DOHH2 (cell line): Measurements from ENCODE around the gene NUP62.
A peak's percentile ranks its signal among the peaks of the same experiment; 100 is the strongest.

Experiments
- H3F3A ChIP-seq: fragments of 200-600 bp; sonication (generic), shearing (Covaris generic); 2 replicates; pipeline ENCODE4 v1.6.0; 2016; ENCODE audit warnings: antibody characterized with exemption, mild to moderate bottlenecking; ENCODE audit not compliant: control insufficient read depth, insufficient read depth
- H3K27ac ChIP-seq: fragments of 200-600 bp; sonication (generic); 2 replicates; pipeline ENCODE4 v1.5.1; 2014; ENCODE audit warnings: low read depth, mild to moderate bottlenecking, low read length, moderate library complexity
- H3K27me3 ChIP-seq: fragments of 200-600 bp; sonication (generic); 2 replicates; pipeline ENCODE4 v1.6.1; 2014; ENCODE audit warnings: mild to moderate bottlenecking, low read length, mixed read lengths; ENCODE audit not compliant: control insufficient read depth
- H3K36me3 ChIP-seq: fragments of 200-600 bp; sonication (generic); 2 replicates; pipeline ENCODE4 v1.6.1; 2014; ENCODE audit warnings: mild to moderate bottlenecking, low read length, moderate library complexity, mixed read lengths; ENCODE audit not compliant: control insufficient read depth
- H3K4me1 ChIP-seq: fragments of 200-600 bp; sonication (generic); 2 replicates; pipeline ENCODE4 v1.6.1; 2014; ENCODE audit warnings: mild to moderate bottlenecking, low read length, mixed read lengths; ENCODE audit not compliant: control insufficient read depth
- H3K4me2 ChIP-seq: fragments of 200-600 bp; sonication (generic); 2 replicates; pipeline ENCODE4 v1.6.0; 2014; ENCODE audit warnings: mild to moderate bottlenecking, low read length, moderate library complexity
- H3K4me3 ChIP-seq: fragments of 200-600 bp; sonication (generic); 2 replicates; pipeline ENCODE4 v1.5.1; 2014; ENCODE audit warnings: mild to moderate bottlenecking, low read length, mixed read lengths
- H3K79me2 ChIP-seq: fragments of 200-600 bp; sonication (generic); 2 replicates; pipeline ENCODE4 v1.6.1; 2014; ENCODE audit warnings: mild to moderate bottlenecking, low read length, mixed read lengths; ENCODE audit not compliant: control insufficient read depth
- H3K9me2 ChIP-seq: fragments of 200-600 bp; sonication (generic); replicated peaks from 2 replicates; pipeline ENCODE4 v1.6.1; 2014; ENCODE audit warnings: mild to moderate bottlenecking, low read length, mixed read lengths; ENCODE audit not compliant: control insufficient read depth
- H3K9me3 ChIP-seq: fragments of 200-600 bp; sonication (generic); 2 replicates; pipeline ENCODE4 v1.6.1; 2014; ENCODE audit warnings: antibody characterized with exemption, low read length, mixed read lengths; ENCODE audit not compliant: control insufficient read depth, insufficient read depth
- H4K20me1 ChIP-seq: fragments of 200-600 bp; sonication (generic); 2 replicates; pipeline ENCODE4 v1.6.0; 2014; ENCODE audit warnings: low read depth, mild to moderate bottlenecking, antibody characterized with exemption, low read length, moderate library complexity; ENCODE audit not compliant: control insufficient read depth, insufficient read depth
- CTCF ChIP-seq: fragments of 200-600 bp; sonication (generic); IDR thresholded peaks from one replicate; pipeline ENCODE4 v1.5.1; 2014; ENCODE audit warnings: antibody characterized with exemption, mild to moderate bottlenecking, low read depth, low read length; ENCODE audit not compliant: poor library complexity, severe bottlenecking
- EZH2phosphoT487 ChIP-seq: fragments of 200-600 bp; sonication (generic); IDR thresholded peaks from 2 replicates; pipeline ENCODE4 v1.6.1; 2017; ENCODE audit warnings: borderline replicate concordance, mild to moderate bottlenecking, antibody characterized with exemption, low read length, moderate library complexity, mixed read lengths

NUP62 gene

GRCh38 chr19:49887665-49888509 lies 41.4 kb downstream of the NUP62 start:
- no peaks in the 10 kb centered on the region for H4K20me1 ChIP-seq
- peaks cover 7% of the 10 kb centered on the region for H3K36me3 ChIP-seq
- no peak for TF ChIP-seq CTCF
- TF ChIP-seq EZH2phosphoT487, result no peak

GRCh38 chr19:49887037-49887664 lies 42.2 kb downstream of the NUP62 start:
- peaks cover 5% of the 10 kb centered on the region; the same call in 1 of the 2 replicates for H3F3A ChIP-seq
- no peak overlapping the region for H3K4me2 ChIP-seq
- H3K4me1 ChIP-seq, result peaks cover 34% of the 10 kb centered on the region

More at GRCh38 chr19:49887665-49888509, 41.4 kb downstream of the NUP62 start:
- H3K79me2 ChIP-seq, result no peaks in the 10 kb centered on the region
- no peak overlapping the region for H3K4me3 ChIP-seq
- peaks cover 34% of the 10 kb centered on the region for H3K4me1 ChIP-seq
- peaks cover 5% of the 10 kb centered on the region; the same call in 1 of the 2 replicates for H3F3A ChIP-seq
- H3K9me3 ChIP-seq, result peaks cover 2% of the 10 kb centered on the region; the same call in 1 of the 2 replicates
- peak overlapping the region; percentile 33 for H3K4me2 ChIP-seq
- no peaks in the 10 kb centered on the region for H3K9me2 ChIP-seq
- no peak overlapping the region for H3K27ac ChIP-seq
- peaks cover 30% of the 10 kb centered on the region for H3K27me3 ChIP-seq

GRCh38 chr19:49884760-49885159 lies 44.5 kb downstream of the NUP62 start:
- TF ChIP-seq CTCF (no peak), EZH2phosphoT487 (no peak)
- peaks cover 5% of the 10 kb centered on the region; the same call in 1 of the 2 replicates for H3F3A ChIP-seq
- peaks cover 24% of the 10 kb centered on the region for H3K4me1 ChIP-seq
- peaks cover 20% of the 10 kb centered on the region for H3K36me3 ChIP-seq
- no peaks in the 10 kb centered on the region for H4K20me1 ChIP-seq
- H3K4me3 ChIP-seq, result no peak overlapping the region
- peaks cover 25% of the 10 kb centered on the region for H3K27me3 ChIP-seq
- no peaks in the 10 kb centered on the region for H3K9me2 ChIP-seq
- no peak overlapping the region for H3K4me2 ChIP-seq
- peaks cover 3% of the 10 kb centered on the region; the same call in 1 of the 2 replicates for H3K9me3 ChIP-seq
- no peak overlapping the region for H3K27ac ChIP-seq
- H3K79me2 ChIP-seq, result no peaks in the 10 kb centered on the region

More at GRCh38 chr19:49887037-49887664, 42.2 kb downstream of the NUP62 start:
- H3K4me3 ChIP-seq, result no peak overlapping the region
- H3K9me2 ChIP-seq, result no peaks in the 10 kb centered on the region
- H3K9me3 ChIP-seq, result peaks cover 3% of the 10 kb centered on the region; the same call in 1 of the 2 replicates
- H3K79me2 ChIP-seq, result no peaks in the 10 kb centered on the region
- peaks cover 13% of the 10 kb centered on the region for H3K36me3 ChIP-seq
- no peaks in the 10 kb centered on the region for H4K20me1 ChIP-seq
- no peak overlapping the region for H3K27ac ChIP-seq
- TF ChIP-seq EZH2phosphoT487, result no peak
- peaks cover 25% of the 10 kb centered on the region for H3K27me3 ChIP-seq

- no peaks in the 10 kb centered on the region for H3K79me2 ChIP-seq
- no peaks in the 10 kb centered on the region for H3K9me2 ChIP-seq
- no peaks in the 10 kb centered on the region for H4K20me1 ChIP-seq
- no peak for TF ChIP-seq EZH2phosphoT487
- no peak for TF ChIP-seq CTCF
- H3K27ac ChIP-seq, result no peak overlapping the region
- peaks cover 20% of the 10 kb centered on the region for H3K36me3 ChIP-seq
- peaks cover 19% of the 10 kb centered on the region for H3K27me3 ChIP-seq
- H3K4me2 ChIP-seq, result no peak overlapping the region
- H3K4me1 ChIP-seq, result peaks cover 19% of the 10 kb centered on the region
- peaks cover 3% of the 10 kb centered on the region; the same call in 1 of the 2 replicates for H3K9me3 ChIP-seq
- H3K4me3 ChIP-seq, result no peak overlapping the region
- peaks cover 5% of the 10 kb centered on the region; the same call in 1 of the 2 replicates for H3F3A ChIP-seq
These were observed 45.2 kb downstream of the NUP62 start for GRCh38 chr19:49884109-49884508.
